ENCODE results near the gene ORC4. TPM values are rescaled to one million over a fixed set of nuclear protein-coding genes. Genes with fewer than 3 reads are reported as not detected.
A peak's percentile ranks its signal among the peaks of the same experiment; 100 is the strongest.

The ORC4 gene
- total and polyA plus RNA-seq, 2 experiments from 2014 or later = 39.1 to 51.4 TPM

DNA sequence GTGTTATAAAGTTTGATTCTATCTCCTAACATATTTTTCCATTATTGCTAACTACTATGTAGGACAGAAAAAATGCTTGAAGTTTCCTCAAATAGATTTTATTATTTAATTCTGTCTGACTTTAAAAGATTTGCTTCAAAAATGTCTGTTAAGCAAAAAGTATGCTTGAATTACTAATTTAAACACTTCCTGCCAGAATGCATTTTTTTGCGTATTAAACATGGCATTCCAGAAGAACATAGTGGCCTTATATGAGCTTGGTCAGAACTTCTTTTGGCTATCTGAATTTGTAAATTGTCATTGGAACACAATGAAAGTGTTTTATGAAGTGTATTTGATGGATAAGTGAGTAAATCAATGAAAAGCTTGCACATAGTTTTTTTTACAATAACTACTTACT, 38.1 kb upstream of the ORC4 start:
- Histone ChIP-seq H3K9me3 (ENCODE audit: low read depth) (no peaks in the 10 kb centered on the region), H4K20me1 (ENCODE audit: insufficient read depth) (no peaks in the 10 kb centered on the region), H3K4me1 (ENCODE audit: insufficient read depth) (peaks cover 12% of the 10 kb centered on the region), H3K27me3 (replicated peaks; ENCODE audit: insufficient read depth) (no peaks in the 10 kb centered on the region), H3K79me2 (ENCODE audit: insufficient read depth) (peaks cover 64% of the 10 kb centered on the region), H3K4me3 (no peak overlapping the region), H3K9me2 (ENCODE audit: insufficient read depth) (no peaks in the 10 kb centered on the region), H3K9ac (no peak overlapping the region), H3K27ac (no peak overlapping the region), H3K4me2 (ENCODE audit: unreplicated experiment) (no peak overlapping the region), H3K36me3 (ENCODE audit: low read depth) (no peaks in the 10 kb centered on the region), H2AFZ (no peak overlapping the region), H3F3A (ENCODE audit: insufficient read depth) (peaks cover 8% of the 10 kb centered on the region; the same call in 1 of the 2 replicates)
- 43 to 61% methylated on average over 1 of the region's 1 CpG for WGBS, 2 experiments (ENCODE audit: low coverage in 1 of 2, low lambda C conversion rate in 2 of 2, missing lambda C conversion rate in 2 of 2)
- in situ Hi-C loops (cut with MboI) = no loop called here
- no peak for TF ChIP-seq EZH2 (IDR thresholded peaks at IDR 0.05; ENCODE audit: insufficient read depth, poor library complexity, severe bottlenecking)
- TF ChIP-seq EZH2phosphoT487 (IDR thresholded peaks at IDR 0.05; ENCODE audit: insufficient read depth, low read depth) = no peak
- DNase-seq = peak; percentile 47

GRCh38 chr2:148052687-148053086, 32.1 kb upstream of the ORC4 start:
- Histone ChIP-seq H3K27me3 (replicated peaks; ENCODE audit: insufficient read depth) (no peaks in the 10 kb centered on the region), H3K36me3 (ENCODE audit: low read depth) (no peaks in the 10 kb centered on the region), H3K9ac (no peak overlapping the region), H3K27ac (no peak overlapping the region), H3K4me1 (ENCODE audit: insufficient read depth) (no peaks in the 10 kb centered on the region), H3K4me3 (no peak overlapping the region), H3K79me2 (ENCODE audit: insufficient read depth) (peaks cover 91% of the 10 kb centered on the region), H2AFZ (no peak overlapping the region), H3F3A (ENCODE audit: insufficient read depth) (peaks cover 10% of the 10 kb centered on the region; the same call in 1 of the 2 replicates), H3K4me2 (ENCODE audit: unreplicated experiment) (no peak overlapping the region), H4K20me1 (ENCODE audit: insufficient read depth) (no peaks in the 10 kb centered on the region), H3K9me3 (ENCODE audit: low read depth) (no peaks in the 10 kb centered on the region), H3K9me2 (ENCODE audit: insufficient read depth) (no peaks in the 10 kb centered on the region)
- 93 to 100% methylated on average over 3 of the region's 3 CpGs for WGBS, 2 experiments (ENCODE audit: low coverage in 1 of 2, low lambda C conversion rate in 2 of 2, missing lambda C conversion rate in 2 of 2)
- TF ChIP-seq EZH2 (IDR thresholded peaks at IDR 0.05; ENCODE audit: insufficient read depth, poor library complexity, severe bottlenecking) (no peak), EZH2phosphoT487 (IDR thresholded peaks at IDR 0.05; ENCODE audit: insufficient read depth, low read depth) (no peak)
- in situ Hi-C loops (cut with MboI) = no loop called here
- no peak for DNase-seq

DNA sequence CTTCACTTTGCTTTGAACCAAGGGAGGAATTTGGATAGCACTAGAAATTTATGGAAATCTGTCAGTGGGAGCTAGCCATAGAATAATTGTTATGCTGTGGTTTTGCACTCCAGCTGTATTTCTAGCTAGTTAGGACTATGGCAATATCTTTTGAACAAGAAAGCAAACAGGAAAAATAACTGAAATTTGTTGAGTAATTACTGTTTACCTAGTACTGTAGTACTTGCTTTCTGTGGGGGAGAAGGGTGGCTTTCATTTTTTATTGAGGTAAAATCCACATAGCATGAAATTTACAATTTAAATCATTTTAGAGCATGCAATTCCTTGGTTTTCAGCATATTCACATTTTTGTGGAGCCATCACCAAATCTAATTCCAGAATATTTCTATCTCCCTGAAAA, 28.7 kb upstream of the ORC4 start:
- Histone ChIP-seq H3K4me1 (ENCODE audit: insufficient read depth) (no peaks in the 10 kb centered on the region), H3F3A (ENCODE audit: insufficient read depth) (peaks cover 10% of the 10 kb centered on the region; the same call in 1 of the 2 replicates), H3K4me2 (ENCODE audit: unreplicated experiment) (no peak overlapping the region), H3K9me3 (ENCODE audit: low read depth) (no peaks in the 10 kb centered on the region), H4K20me1 (ENCODE audit: insufficient read depth) (no peaks in the 10 kb centered on the region), H3K9ac (no peak overlapping the region), H3K27me3 (replicated peaks; ENCODE audit: insufficient read depth) (no peaks in the 10 kb centered on the region), H2AFZ (no peak overlapping the region), H3K36me3 (ENCODE audit: low read depth) (no peaks in the 10 kb centered on the region), H3K79me2 (ENCODE audit: insufficient read depth) (peaks cover 59% of the 10 kb centered on the region), H3K27ac (no peak overlapping the region), H3K4me3 (no peak overlapping the region), H3K9me2 (ENCODE audit: insufficient read depth) (no peaks in the 10 kb centered on the region)
- in situ Hi-C loops (cut with MboI) = no loop called here
- no peak for DNase-seq
- TF ChIP-seq EZH2 (IDR thresholded peaks at IDR 0.05; ENCODE audit: insufficient read depth, poor library complexity, severe bottlenecking) (no peak), EZH2phosphoT487 (IDR thresholded peaks at IDR 0.05; ENCODE audit: insufficient read depth, low read depth) (no peak)

DNA sequence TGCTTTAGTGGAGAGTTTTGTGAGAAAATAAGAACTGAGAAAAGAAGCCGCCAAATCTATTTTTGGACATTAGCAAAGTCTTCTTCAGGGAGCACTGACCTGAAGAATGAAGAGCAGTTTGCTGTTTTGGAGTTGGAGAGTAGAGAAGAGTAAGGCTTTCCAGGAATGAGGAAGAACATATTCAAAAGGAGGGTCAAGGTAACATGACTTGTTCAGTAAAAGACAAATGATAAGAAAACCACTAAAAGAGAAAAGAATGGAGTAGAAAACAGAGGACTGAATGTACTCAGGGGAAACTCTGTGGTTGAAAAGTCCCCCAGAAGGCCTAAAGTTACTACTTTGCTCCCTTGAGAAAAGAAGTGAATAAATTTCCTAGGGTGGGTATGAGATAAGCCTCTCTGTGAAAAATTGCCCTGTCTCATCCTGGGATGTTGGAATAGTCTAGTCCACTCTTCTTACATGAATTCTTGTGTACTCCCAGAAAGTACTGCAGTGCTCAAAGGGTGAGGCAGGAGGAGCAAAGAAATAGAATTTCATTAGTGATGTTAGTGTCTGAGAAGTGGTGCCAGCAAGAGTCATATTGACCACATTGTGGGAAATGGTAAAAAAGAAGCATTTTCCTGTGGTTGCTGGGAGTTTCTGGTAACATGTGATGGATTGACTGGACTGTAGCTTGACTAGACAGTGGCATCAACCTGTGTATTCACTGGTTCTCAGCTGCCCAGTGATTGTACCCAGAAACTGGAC, 28.1 kb upstream of the ORC4 start:
- Histone ChIP-seq H3K4me2 (ENCODE audit: unreplicated experiment) (no peak overlapping the region), H3K9me2 (ENCODE audit: insufficient read depth) (no peaks in the 10 kb centered on the region), H3K9ac (no peak overlapping the region), H3K36me3 (ENCODE audit: low read depth) (no peaks in the 10 kb centered on the region), H3K4me3 (no peak overlapping the region), H3K4me1 (ENCODE audit: insufficient read depth) (no peaks in the 10 kb centered on the region), H2AFZ (no peak overlapping the region), H3K27ac (no peak overlapping the region), H3K79me2 (ENCODE audit: insufficient read depth) (peaks cover 59% of the 10 kb centered on the region), H3K27me3 (replicated peaks; ENCODE audit: insufficient read depth) (no peaks in the 10 kb centered on the region), H3F3A (ENCODE audit: insufficient read depth) (peaks cover 10% of the 10 kb centered on the region; the same call in 1 of the 2 replicates), H4K20me1 (ENCODE audit: insufficient read depth) (no peaks in the 10 kb centered on the region), H3K9me3 (ENCODE audit: low read depth) (no peaks in the 10 kb centered on the region)
- WGBS, 2 experiments (ENCODE audit: low coverage in 1 of 2, low lambda C conversion rate in 2 of 2, missing lambda C conversion rate in 2 of 2) = 94 to 100% methylated on average over 1 of the region's 1 CpG
- DNase-seq = peak; percentile 45
- in situ Hi-C loops (cut with MboI) = no loop called here
- no peak for TF ChIP-seq EZH2 (IDR thresholded peaks at IDR 0.05; ENCODE audit: insufficient read depth, poor library complexity, severe bottlenecking)
- no peak for TF ChIP-seq EZH2phosphoT487 (IDR thresholded peaks at IDR 0.05; ENCODE audit: insufficient read depth, low read depth)
